Measurements from ENCODE around the gene NDUFC2.

The NDUFC2 gene

DNA sequence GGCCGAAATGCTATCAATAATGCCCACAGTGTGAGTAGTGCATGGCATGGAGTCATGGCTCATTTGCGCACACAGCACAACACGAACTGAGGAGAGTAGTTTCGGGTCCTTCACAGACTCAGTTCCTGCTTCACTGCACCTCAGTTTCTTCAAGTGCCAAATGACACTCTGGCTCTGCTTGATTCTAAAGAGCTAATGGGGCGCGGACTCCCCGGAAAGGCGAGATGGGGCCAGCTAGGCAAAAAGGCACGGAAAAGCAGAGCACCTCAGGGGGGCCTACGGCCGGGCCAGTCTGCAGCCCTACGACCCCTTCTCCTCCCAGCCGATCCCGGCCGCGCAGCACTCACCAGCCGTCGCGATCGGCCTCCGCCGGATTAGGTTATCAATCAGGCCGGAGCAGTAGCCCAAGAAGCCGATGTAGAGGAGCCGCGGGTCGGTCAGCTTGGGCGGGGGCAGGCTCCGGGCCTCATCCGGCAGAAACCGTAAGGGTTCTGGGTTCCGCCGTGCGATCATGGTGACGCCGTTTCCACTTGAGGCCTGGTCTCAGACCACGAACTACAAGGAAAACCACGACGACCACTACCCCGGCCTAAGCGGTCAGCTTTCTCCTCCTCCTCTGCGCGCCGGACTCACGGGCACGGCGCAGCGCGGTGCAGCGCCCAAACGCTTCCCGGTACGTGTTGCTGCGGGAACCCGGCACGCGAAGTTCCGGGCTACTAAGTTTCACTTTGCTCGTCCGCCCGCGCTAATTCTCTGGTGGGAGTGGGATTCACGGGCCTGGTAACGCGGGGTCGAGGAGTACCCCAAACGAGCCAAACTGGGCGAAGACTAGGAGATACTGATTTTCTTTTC lies at the start of gene NDUFC2:
Gene NDUFC2, minus strand, starts transcription at position 631 of the 852 bp plus-strand sequence. Its CDS starts 118 bp downstream, at position 513.
- Histone ChIP-seq H3K4me3 (replicated peaks; ENCODE audit: low read depth, low read length) (peak within 1 kb of the TSS; percentile 90), H3K27me3 (replicated peaks; ENCODE audit: control insufficient read depth, insufficient read depth, low read length) (no peaks in the 10 kb centered on the region), H3K36me3 (ENCODE audit: control insufficient read depth, insufficient read depth, low read length) (peaks cover 2% of the 10 kb centered on the region; the same call in 1 of the 2 replicates)
- peak; percentile 88 for DNase-seq (ENCODE audit: extremely low read depth, insufficient read length)
- TF ChIP-seq, protein P1, sequence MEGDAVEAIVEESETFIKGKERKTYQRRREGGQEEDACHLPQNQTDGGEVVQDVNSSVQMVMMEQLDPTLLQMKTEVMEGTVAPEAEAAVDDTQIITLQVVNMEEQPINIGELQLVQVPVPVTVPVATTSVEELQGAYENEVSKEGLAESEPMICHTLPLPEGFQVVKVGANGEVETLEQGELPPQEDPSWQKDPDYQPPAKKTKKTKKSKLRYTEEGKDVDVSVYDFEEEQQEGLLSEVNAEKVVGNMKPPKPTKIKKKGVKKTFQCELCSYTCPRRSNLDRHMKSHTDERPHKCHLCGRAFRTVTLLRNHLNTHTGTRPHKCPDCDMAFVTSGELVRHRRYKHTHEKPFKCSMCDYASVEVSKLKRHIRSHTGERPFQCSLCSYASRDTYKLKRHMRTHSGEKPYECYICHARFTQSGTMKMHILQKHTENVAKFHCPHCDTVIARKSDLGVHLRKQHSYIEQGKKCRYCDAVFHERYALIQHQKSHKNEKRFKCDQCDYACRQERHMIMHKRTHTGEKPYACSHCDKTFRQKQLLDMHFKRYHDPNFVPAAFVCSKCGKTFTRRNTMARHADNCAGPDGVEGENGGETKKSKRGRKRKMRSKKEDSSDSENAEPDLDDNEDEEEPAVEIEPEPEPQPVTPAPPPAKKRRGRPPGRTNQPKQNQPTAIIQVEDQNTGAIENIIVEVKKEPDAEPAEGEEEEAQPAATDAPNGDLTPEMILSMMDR (IDR thresholded peaks at IDR 0.05; ENCODE audit: insufficient read depth, low read length, poor library complexity, severe bottlenecking), result no peak

DNA sequence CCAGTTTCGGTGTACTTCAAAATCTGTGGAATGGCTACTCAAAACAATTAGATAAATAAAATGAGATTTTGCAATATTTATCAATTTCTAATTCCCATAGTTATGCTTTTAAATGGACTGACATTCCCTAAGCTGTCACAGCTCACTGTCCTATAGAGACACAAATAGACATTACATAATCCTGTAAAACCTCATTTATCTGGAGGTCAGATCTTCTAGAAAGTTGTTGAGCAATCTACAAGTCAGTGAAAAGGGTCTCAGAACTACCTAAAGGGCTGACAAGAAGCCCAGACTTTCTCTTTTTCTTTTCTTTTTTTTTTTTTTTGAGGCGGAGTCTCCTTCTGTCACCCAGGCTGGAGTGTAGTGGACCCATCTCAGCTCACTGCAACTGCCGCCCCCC lies 47.7 kb upstream of the NDUFC2 start:
- no peaks in the 10 kb centered on the region for H3K27me3 ChIP-seq (replicated peaks; ENCODE audit: control insufficient read depth, insufficient read depth, low read length)
- H3K4me3 ChIP-seq (replicated peaks; ENCODE audit: low read depth, low read length), result no peak overlapping the region
- DNase-seq (ENCODE audit: extremely low read depth, insufficient read length), result no peak
- TF ChIP-seq, protein P1 (IDR thresholded peaks at IDR 0.05; ENCODE audit: insufficient read depth, low read length, poor library complexity, severe bottlenecking), result no peak
- peaks cover 2% of the 10 kb centered on the region; the same call in 1 of the 2 replicates for H3K36me3 ChIP-seq (ENCODE audit: control insufficient read depth, insufficient read depth, low read length)

DNA sequence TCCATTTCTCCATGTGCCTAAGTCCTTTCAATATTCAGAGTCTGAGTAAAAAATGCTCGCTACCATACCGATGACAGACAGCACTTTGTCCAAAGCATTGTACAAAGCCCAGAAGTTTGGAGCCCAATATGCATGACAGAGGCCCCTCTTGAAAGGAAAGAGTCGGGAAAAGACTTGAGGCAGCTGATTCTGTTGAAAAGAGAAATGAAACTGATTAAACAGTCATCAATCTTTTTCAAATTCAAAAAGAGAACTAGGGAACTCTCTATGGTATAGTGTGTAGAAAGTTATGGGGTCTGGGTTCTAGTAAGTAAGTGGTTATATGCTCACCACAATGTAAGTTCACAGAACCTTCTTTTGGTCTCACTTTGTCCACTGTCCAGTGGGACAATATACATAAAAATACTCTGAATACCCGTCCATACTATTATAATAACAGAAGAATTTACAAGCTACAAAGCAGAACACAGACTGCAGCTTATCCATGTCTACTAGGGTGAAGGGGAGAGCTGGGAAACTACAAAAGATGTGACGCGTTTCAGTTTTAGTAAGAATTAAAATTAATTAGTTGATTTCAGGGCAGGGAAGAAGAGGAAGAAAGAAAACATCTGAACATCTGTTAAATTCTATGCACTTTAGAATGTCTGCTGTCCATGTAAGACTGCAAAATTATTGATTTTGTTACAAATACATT lies 33.1 kb upstream of the NDUFC2 start:
- no peaks in the 10 kb centered on the region for H3K27me3 ChIP-seq (replicated peaks; ENCODE audit: control insufficient read depth, insufficient read depth, low read length)
- no peak for DNase-seq (ENCODE audit: extremely low read depth, insufficient read length)
- H3K36me3 ChIP-seq (ENCODE audit: control insufficient read depth, insufficient read depth, low read length), result peaks cover 3% of the 10 kb centered on the region
- TF ChIP-seq, protein P1 (IDR thresholded peaks at IDR 0.05; ENCODE audit: insufficient read depth, low read length, poor library complexity, severe bottlenecking), result no peak
- no peak overlapping the region for H3K4me3 ChIP-seq (replicated peaks; ENCODE audit: low read depth, low read length)

DNA sequence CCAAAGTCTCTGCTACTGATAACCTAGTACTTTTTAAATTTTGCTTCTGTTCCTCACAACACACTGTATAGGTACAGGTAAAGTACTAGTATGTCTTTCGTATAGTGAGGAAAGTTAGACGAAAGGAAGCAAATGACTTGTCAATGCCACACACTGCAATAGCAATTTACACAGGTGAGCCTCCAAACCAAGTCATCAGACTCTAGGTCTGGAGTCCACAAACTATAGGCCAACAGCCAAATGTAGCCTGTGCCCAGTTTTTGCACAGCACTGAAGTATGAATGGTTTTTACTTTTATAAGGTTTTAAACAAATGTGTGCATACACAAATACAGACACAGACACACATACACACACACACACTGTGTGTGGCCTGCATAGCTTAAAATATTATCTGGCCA lies 31.6 kb upstream of the NDUFC2 start:
- no peaks in the 10 kb centered on the region for H3K27me3 ChIP-seq (replicated peaks; ENCODE audit: control insufficient read depth, insufficient read depth, low read length)
- no peak for DNase-seq (ENCODE audit: extremely low read depth, insufficient read length)
- peaks cover 3% of the 10 kb centered on the region for H3K36me3 ChIP-seq (ENCODE audit: control insufficient read depth, insufficient read depth, low read length)
- no peak overlapping the region for H3K4me3 ChIP-seq (replicated peaks; ENCODE audit: low read depth, low read length)
- TF ChIP-seq, protein P1 (IDR thresholded peaks at IDR 0.05; ENCODE audit: insufficient read depth, low read length, poor library complexity, severe bottlenecking), result no peak

DNA sequence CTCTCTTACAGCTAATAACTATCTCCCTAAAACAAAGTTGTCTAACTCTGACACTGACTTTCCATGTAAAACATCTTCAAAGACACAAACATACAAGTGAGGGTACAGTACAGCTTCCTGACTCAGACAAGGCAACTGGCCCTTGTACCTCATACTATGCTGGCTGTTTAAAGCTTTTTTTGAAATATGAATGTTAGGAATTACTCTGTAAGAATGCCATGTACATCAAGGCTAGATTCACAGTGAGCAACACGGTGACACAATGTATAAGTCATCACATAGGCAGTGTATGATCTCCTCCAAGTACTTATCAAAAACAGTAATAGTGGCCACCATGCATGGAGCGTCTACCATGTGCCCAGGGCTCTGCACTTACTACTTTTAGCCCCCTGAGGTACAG lies 31.2 kb upstream of the NDUFC2 start:
- no peak for DNase-seq (ENCODE audit: extremely low read depth, insufficient read length)
- H3K36me3 ChIP-seq (ENCODE audit: control insufficient read depth, insufficient read depth, low read length), result peaks cover 3% of the 10 kb centered on the region
- H3K4me3 ChIP-seq (replicated peaks; ENCODE audit: low read depth, low read length), result no peak overlapping the region
- H3K27me3 ChIP-seq (replicated peaks; ENCODE audit: control insufficient read depth, insufficient read depth, low read length), result no peaks in the 10 kb centered on the region
- TF ChIP-seq, protein P1 (IDR thresholded peaks at IDR 0.05; ENCODE audit: insufficient read depth, low read length, poor library complexity, severe bottlenecking), result no peak

Measured in GM06990 (cell line).